GM23338 (cell line): ENCODE measurements around the gene NOP58. TPM values are rescaled to one million over a fixed set of nuclear protein-coding genes. Genes with fewer than 3 reads are reported as not detected.

ENCODE experiments used
- EZH2 ChIP-seq: fragments of 200-600 bp; sonication (generic); IDR thresholded peaks from one replicate; pipeline ENCODE4 v1.8.0; 2017; ENCODE audit warnings: antibody characterized with exemption, mild to moderate bottlenecking, low read depth; ENCODE audit not compliant: unreplicated experiment
- JUNB ChIP-seq: IDR thresholded peaks from one replicate; pipeline ENCODE4 v1.6.1; 2016; ENCODE audit warnings: antibody characterized with exemption; ENCODE audit not compliant: unreplicated experiment
- POLR2AphosphoS5 ChIP-seq: IDR thresholded peaks from 2 replicates; pipeline ENCODE4 v1.6.1; 2016; ENCODE audit warnings: antibody characterized with exemption, low read depth
- ZNF114 ChIP-seq: fragments of 250-450 bp; sonication (Bioruptor Pico); IDR thresholded peaks from 2 replicates; pipeline ENCODE4 v1.5.0; 2020; ENCODE audit warnings: mild to moderate bottlenecking, moderate library complexity
- ZNF331 ChIP-seq: fragments of 250-450 bp; sonication (Bioruptor Pico); IDR thresholded peaks from 2 replicates; pipeline ENCODE4 v1.5.0; 2020; ENCODE audit warnings: low read depth, mild to moderate bottlenecking, moderate library complexity
- polyA plus RNA-seq: library from polyadenylated mRNA; unstranded; fragments of >200 nt; fragmentation: Nextera tagmentation; extraction: Ambion mirVana; gene quantifications from 2 replicates; pipeline ENCODE4 v1.2.1, GENCODE V29; 2016
- total RNA-seq: library from RNA; depleted of rRNA; stranded (reverse); fragments of >200 nt; shearing (Covaris generic); gene quantifications from 2 replicates; pipeline ENCODE4 v1.2.3, GENCODE V29; 2014
- TF ChIP-seq, protein P1 (sequence below): fragments of 250-450 bp; sonication (Bioruptor Pico); IDR thresholded peaks from 2 replicates; pipeline ENCODE4 v1.5.0; 2020; ENCODE audit warnings: mild to moderate bottlenecking, moderate library complexity
- TF ChIP-seq, protein P2 (sequence below): IDR thresholded peaks from 2 replicates; pipeline ENCODE4 v1.6.1; 2016; ENCODE audit warnings: antibody characterized with exemption

The NOP58 gene
- total and polyA plus RNA-seq, 2 experiments from 2014 or later = 174 to 236 TPM

- TF ChIP-seq, protein P1, sequence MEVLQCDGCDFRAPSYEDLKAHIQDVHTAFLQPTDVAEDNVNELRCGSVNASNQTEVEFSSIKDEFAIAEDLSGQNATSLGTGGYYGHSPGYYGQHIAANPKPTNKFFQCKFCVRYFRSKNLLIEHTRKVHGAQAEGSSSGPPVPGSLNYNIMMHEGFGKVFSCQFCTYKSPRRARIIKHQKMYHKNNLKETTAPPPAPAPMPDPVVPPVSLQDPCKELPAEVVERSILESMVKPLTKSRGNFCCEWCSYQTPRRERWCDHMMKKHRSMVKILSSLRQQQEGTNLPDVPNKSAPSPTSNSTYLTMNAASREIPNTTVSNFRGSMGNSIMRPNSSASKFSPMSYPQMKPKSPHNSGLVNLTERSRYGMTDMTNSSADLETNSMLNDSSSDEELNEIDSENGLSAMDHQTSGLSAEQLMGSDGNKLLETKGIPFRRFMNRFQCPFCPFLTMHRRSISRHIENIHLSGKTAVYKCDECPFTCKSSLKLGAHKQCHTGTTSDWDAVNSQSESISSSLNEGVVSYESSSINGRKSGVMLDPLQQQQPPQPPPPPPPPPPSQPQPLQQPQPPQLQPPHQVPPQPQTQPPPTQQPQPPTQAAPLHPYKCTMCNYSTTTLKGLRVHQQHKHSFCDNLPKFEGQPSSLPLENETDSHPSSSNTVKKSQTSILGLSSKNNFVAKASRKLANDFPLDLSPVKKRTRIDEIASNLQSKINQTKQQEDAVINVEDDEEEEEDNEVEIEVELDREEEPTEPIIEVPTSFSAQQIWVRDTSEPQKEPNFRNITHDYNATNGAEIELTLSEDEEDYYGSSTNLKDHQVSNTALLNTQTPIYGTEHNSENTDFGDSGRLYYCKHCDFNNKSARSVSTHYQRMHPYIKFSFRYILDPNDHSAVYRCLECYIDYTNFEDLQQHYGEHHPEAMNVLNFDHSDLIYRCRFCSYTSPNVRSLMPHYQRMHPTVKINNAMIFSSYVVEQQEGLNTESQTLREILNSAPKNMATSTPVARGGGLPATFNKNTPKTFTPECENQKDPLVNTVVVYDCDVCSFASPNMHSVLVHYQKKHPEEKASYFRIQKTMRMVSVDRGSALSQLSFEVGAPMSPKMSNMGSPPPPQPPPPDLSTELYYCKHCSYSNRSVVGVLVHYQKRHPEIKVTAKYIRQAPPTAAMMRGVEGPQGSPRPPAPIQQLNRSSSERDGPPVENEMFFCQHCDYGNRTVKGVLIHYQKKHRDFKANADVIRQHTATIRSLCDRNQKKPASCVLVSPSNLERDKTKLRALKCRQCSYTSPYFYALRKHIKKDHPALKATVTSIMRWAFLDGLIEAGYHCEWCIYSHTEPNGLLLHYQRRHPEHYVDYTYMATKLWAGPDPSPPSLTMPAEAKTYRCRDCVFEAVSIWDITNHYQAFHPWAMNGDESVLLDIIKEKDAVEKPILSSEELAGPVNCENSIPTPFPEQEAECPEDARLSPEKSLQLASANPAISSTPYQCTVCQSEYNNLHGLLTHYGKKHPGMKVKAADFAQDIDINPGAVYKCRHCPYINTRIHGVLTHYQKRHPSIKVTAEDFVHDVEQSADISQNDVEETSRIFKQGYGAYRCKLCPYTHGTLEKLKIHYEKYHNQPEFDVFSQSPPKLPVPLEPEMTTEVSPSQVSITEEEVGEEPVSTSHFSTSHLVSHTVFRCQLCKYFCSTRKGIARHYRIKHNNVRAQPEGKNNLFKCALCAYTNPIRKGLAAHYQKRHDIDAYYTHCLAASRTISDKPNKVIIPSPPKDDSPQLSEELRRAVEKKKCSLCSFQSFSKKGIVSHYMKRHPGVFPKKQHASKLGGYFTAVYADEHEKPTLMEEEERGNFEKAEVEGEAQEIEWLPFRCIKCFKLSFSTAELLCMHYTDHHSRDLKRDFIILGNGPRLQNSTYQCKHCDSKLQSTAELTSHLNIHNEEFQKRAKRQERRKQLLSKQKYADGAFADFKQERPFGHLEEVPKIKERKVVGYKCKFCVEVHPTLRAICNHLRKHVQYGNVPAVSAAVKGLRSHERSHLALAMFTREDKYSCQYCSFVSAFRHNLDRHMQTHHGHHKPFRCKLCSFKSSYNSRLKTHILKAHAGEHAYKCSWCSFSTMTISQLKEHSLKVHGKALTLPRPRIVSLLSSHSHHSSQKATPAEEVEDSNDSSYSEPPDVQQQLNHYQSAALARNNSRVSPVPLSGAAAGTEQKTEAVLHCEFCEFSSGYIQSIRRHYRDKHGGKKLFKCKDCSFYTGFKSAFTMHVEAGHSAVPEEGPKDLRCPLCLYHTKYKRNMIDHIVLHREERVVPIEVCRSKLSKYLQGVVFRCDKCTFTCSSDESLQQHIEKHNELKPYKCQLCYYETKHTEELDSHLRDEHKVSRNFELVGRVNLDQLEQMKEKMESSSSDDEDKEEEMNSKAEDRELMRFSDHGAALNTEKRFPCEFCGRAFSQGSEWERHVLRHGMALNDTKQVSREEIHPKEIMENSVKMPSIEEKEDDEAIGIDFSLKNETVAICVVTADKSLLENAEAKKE = no peak
- TF ChIP-seq JUNB (no peak), EZH2 (no peak), POLR2AphosphoS5 (no peak; the same call in 1 of the 2 replicates), ZNF331 (CRISPR knock-in tag) (no peak), ZNF114 (CRISPR knock-in tag) (no peak)
- TF ChIP-seq, protein P2, sequence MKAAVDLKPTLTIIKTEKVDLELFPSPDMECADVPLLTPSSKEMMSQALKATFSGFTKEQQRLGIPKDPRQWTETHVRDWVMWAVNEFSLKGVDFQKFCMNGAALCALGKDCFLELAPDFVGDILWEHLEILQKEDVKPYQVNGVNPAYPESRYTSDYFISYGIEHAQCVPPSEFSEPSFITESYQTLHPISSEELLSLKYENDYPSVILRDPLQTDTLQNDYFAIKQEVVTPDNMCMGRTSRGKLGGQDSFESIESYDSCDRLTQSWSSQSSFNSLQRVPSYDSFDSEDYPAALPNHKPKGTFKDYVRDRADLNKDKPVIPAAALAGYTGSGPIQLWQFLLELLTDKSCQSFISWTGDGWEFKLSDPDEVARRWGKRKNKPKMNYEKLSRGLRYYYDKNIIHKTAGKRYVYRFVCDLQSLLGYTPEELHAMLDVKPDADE = no peak
Observed at GRCh38 chr2:202237787-202238233, 27.8 kb upstream of the NOP58 start (continued).
